ENCODE measurements around the gene CTDSP2.
"Not testable (repeated sequence)": the region's sequence is repeated elsewhere in the genome, so short reads cannot be mapped to it uniquely, and the experiment has no call there.

The CTDSP2 gene

GRCh38 chr12:57881475-57881874 is 34.9 kb upstream of the CTDSP2 start:
- no peak for DNase-seq (ENCODE audit: low read depth)

DNA sequence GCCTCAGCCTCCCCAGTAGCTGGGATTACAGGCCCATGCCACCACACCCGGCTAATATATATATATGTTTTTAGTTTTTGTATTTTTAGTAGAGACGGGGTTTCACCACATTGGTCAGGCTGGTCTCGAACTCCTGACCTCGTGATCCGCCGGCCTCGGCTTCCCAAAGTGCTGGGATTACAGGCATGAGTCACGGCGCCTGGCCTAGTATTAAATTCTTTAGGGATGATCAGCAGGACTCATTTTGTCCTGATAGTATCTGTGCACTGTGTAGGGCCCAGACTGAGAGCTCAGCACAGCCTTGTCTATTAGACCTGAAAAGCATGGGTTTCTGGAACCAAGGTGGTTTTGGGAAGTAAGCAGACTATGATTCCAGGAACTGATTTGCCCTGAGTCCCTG is 34.5 kb upstream of the CTDSP2 start:
- DNase-seq (ENCODE audit: low read depth) = not testable (repeated sequence)

DNA sequence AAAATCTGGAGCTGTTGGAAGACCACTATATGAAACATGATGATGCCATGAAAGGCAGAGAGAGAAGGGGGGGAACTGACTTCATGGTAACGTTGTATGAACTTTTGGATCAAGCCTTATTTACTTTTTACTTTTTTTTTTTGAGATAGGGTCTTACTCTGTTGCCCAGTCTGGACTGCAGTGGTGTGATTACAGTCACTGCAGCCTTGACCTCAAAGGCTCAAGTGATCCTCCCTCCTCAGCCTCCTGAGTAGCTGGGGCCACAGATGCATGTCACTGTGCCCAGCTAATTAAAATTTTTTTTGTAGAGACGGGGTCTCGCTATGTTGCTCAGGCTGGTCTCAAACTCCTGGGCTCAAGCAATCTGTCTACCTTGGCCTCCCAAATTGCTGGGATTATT is 31.3 kb upstream of the CTDSP2 start:
- DNase-seq (ENCODE audit: low read depth) = no peak

DNA sequence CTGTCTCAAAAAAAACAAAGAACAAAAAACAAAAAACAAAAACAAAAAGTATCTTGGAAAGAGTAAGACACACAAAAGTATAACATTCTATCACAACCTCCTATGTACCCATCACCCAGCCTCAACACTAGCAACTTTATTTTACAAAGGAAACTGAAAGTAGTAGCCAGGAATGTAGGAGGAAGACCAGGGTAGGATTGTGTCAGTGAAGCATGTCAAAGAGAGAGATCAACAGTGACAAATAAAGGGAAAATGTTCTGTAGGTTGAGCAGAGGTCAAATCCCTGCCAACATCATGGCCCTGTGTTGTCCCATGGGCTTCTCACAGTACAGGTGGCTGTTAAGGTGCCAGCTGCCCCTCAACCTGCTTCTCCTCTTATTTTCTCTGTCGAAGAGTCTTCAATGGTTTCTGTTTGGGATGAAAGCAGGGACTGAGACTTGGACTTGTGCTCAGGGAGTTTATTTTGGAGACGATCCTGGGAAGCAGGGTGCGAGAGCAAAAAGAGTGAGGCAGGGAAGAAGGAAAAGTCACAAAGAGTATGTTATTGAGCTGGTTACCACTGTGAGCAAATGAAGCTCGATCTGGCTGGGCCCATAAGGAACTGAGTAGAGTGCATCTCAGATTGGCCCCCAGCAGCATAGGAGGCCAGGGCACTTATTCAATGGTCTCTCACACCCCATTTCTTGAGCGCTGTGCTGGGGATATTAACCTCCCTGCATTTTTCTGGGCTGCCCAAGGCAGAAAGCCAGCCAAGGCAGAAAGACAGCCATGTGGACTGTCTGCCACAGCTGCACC is 29.4 kb upstream of the CTDSP2 start:
- DNase-seq (ENCODE audit: low read depth) = no peak

DNA sequence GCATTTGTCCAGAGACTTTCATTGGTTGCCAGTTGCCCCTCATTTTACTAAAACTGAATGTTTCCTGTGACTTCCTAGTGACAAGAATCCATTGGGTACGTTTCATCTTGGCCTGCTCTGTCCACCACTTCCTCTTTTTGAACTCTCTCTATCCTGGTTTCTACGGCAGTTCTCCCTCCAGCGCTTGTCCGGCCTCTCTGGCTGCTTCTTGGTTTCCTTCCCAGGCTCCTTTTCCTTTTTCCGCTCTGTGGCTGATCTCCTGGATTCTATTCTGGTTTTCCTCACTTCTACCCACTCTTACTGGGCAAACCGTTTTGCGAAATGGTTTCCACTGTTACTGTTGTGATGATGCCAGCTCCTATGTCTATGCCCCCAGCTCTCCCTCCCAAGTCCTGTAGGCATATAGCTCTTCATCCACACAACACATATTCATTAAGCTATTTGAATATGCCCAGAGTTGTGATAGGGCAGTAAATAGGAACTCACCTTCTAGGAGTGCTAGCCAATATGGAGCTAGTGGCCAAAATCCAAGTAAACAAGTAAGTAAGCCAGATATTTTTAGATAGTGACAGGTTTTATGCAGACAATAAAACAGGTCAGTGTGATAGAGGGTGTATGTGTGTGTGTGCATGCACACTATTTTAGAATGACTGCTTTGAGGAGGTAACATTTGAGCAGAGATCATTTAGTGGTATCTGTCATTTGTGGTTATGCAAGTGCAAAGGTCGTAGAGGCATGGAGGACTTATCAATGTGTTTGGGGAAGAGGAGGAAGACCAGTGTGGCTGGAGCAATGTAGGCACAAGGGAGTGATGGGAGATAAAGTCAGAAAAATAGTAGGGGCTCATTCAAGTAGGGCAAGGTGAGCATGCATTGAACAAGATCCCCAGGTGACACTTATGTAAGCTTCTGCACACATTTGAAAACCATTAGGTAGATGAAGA is 27.9 kb upstream of the CTDSP2 start:
- DNase-seq (ENCODE audit: low read depth) = no peak

GRCh38 chr12:57872362-57872761 is 25.8 kb upstream of the CTDSP2 start:
- DNase-seq (ENCODE audit: low read depth) = no peak

DNA sequence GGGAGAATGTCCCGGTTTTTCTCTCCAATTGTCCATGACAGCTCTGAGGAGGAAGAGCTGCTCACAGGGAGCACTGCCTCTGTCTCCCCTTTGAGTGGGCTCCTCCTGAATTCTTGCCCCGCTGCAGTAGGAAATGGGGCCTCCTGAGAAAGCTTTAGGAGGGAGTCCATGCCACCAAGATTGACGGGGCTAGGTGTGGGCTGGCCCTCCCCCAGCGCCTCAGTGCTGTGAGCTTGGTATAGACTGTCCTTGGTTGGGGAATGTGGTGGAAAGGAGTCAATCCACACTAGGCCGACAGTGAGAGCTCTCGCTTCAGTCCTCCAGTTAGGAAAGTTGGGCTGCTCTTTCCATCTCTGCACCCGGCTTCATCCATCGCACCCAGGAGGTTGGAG is 23.4 kb upstream of the CTDSP2 start:
- DNase-seq (ENCODE audit: low read depth) = no peak

- DNase-seq (ENCODE audit: low read depth) = no peak
Measured at GRCh38 chr12:57869298-57869926, 22.9 kb upstream of the CTDSP2 start.

DNA sequence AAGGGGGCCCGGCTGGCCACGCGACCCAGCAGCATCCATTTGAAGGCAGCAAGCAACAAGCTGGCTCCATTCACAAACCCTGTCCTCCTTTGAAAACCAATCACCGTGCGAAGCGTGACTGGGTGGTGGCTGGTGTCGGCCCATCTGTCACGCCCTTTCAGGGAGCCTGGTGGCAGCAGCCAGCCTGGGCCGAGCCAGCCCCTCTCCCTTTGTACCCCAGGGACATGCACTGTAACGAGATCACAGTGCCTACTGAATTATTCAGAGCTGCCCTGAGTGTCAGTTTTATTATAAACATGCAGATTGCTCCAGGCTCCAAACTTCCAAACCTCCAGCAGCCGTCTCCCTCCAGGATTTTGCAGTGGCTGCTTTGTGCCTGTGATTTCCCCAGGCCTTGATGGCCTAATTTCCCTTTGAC is 22.3 kb upstream of the CTDSP2 start:
- no peak for DNase-seq (ENCODE audit: low read depth)

DNA sequence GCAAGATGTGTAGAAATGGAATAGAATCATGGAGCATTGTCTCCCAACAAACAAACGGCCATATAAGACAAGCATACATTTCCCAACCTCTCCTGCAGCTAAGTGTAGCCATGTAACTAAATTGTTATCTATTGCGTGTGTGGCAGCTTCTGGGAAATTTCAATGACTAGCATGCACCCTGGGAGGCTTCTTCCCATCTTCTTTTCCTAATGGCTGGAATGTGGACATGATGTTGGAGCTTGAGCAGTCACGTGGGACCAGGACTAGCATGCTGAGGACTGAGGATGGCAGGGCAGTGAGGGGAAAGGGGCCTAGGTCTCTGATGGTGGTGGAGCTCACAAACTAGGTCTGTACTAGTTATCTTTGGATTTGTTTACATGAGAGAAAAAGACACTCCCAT is 21.7 kb upstream of the CTDSP2 start:
- DNase-seq (ENCODE audit: low read depth) = no peak

DNA sequence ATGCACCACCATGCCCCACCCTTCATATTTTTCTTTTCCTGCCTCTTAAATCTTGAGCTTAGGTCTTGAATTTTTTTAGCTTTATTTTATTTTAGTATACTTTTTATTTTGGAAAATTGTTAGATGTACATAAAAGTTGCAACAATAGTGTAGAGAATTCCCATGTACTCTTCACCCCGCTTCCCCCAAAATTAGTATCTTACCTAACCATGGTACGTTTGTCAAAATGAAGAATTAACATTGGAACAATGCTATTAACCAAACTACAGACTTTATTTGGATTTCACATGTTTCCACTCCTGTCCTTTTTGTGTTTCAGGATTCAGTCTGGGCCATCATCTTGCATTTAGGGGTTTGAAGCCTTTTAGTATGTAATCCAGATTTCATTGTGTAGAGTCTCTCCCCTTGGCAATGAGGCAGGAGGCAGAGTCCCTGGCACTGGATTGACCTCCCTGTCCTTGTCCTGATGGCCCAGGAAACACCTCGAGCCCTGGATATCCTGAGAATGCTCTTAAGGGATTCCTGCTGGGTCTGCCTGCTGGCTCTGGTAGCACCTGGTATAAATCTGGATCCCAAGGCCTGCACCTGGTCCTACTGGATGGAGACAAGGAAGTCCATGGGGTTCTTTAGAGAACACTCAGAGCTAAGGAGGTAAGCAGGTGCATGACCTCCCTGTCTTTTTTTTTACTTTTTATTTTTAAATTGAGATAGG is 19.9 kb upstream of the CTDSP2 start:
- no peak for DNase-seq (ENCODE audit: low read depth)

- no peak for DNase-seq (ENCODE audit: low read depth)
Measured at GRCh38 chr12:57865084-57865751, 18.7 kb upstream of the CTDSP2 start.

DNA sequence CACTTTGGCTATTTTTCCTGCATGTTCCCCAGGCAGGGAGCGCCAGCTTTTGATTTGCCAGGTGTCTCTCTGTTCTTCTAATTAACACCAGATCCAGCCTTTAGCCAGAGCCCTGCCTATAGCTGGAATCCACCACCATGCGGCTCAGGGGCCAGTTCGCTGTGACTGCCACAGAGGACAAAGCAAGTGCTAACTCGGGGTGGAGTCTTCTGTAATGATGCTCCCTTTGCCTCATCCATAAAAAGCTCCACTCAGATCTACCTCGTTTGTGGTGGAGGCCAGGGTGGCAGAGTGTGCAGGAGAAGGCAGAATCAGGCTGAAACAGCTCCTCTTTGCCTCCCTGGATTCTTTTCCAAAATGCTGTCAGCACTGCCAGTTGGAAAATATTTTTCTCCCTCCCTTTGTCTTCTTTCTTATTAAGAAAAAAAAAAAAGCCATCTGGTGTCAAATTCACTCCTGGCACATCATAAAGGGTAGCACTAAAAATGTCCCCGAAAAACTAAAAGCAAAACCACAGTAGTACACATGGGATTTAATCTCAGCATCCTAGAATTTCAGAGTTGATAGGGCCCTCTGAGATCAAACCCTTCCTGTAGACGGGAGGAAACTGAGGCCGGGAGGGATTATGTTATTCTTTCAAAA is 18.0 kb upstream of the CTDSP2 start:
- no peak for DNase-seq (ENCODE audit: low read depth)

GRCh38 chr12:57863676-57864075 is 17.1 kb upstream of the CTDSP2 start:
- DNase-seq (ENCODE audit: low read depth) = no peak

DNA sequence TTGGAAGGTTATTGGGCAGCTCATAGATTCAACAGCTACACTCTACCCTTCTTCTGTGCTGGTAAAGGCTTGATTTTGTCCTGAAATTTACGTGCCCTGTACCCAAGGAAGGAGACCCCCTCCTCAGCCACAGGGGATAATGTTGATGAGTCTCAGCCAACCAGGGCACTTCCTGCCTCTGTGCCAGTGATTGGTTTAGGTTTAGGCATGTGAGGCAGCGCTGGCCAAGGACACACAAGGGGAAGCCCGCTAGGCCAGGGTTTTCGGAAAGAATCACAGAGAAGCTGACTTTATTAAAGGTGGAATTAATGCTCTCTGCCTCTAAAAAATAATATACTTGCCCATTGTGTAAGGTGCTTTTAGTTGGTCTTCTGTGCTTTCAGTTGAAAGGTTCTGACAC is 15.4 kb upstream of the CTDSP2 start:
- no peak for DNase-seq (ENCODE audit: low read depth)

DNA sequence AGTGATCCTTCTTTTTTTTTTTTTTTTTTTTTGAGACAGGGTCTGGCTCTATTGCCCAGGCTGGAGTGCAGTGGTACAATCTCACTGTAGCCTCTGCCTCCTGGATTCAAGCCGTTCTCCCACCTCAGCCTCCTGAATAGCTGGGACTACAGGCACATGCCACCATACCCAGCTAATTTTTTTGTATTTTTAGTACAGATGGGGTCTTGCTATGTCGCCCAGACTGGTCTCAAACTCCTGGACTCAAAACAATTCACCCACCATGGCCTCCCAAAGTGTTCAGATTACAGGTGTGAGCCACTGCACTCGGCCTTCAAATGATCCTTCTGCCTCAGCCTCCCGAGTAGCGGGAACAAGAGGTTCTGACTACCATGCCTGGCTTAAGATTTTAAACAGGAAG is 14.4 kb upstream of the CTDSP2 start:
- not testable (repeated sequence) for DNase-seq (ENCODE audit: low read depth)

- no peak for DNase-seq (ENCODE audit: low read depth)
Measured at GRCh38 chr12:57859121-57859520, 12.6 kb upstream of the CTDSP2 start.

GRCh38 chr12:57858123-57858522 is 11.6 kb upstream of the CTDSP2 start:
- DNase-seq (ENCODE audit: low read depth) = not testable (repeated sequence)

GRCh38 chr12:57854965-57855364 is 8.4 kb upstream of the CTDSP2 start:
- no peak for DNase-seq (ENCODE audit: low read depth)

DNA sequence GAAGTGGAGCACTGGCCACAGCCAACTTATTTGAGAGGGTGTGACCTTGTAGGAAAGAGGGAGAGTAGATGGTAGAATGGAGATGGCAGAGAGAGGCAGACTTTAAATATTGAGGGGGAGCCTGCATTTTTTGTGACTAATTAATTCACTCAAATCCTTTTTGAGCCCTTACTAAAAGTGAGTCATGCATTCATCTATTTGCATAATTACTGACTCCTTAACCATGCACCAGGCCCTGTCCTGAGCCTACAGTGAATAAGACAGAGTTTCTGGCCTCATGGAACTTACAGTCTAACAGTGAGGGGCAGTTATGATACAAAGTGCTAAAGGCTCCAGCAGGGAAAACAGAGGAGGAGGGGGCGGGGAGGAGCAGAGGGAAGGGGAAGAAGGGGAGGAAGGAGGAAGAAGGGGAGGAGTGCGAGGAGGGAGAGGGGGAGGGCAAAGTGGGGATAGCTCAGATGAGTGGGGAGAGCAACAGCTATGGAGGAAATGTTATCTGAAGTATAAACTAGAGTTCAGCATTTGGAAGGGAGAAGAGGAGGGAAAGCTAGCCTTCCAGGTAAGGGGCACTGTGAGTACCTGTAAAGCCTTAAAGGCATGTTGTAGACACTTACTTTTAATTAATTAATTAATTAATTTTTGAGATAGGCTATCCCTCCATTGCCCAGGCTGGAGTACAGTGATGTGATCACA is 7.5 kb upstream of the CTDSP2 start:
- no peak for DNase-seq (ENCODE audit: low read depth)

Measured in stimulated activated CD8-positive, alpha-beta memory T cell treated with anti-CD3 and anti-CD28 coated beads, Interleukin-15, amount 100 ng/mL, for 24 hours (primary cell).